ENCODE data around the gene ORMDL1.

GRCh38 chr2:189818249-189819038 lies 34.3 kb upstream of the ORMDL1 start:
- TF ChIP-seq EP300 (IDR thresholded peaks at IDR 0.05) (no peak), POLR2A (IDR thresholded peaks at IDR 0.05) (no peak)
